T-helper 1 cell (primary cell): ENCODE measurements around the gene LMO4.
A peak's percentile ranks its signal among the peaks of the same experiment; 100 is the strongest.

Source experiments
- DNase-seq, 5 donors: peaks; one replicate each; pipeline ENCODE4 v3.0.0-alpha.2; 2012 to 2020

The LMO4 gene

DNA sequence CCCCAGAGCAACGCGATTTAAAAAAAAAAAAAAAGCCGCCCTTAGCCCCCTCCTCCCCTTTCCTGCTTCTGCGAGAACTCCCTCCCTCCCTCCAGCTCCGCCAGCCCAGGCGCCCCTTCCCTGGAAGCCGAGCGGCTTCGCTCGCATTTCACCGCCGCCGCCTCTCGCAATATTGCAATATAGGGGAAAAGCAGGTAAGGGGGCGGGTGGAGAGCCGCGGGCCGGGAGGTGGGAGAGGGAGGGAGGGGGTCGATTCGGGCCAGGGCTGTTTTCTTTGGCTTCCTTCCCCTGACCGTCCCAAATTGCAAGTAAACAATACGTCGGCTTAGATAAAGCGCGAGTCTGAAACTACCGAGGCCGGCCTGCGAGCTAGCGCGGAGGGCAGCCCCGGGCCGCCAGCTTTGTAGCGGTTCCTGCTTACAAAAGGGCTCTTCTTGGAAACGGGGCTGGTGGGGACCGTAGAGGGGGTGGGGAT is 408 bp downstream of the LMO4 start:
- peak in 3 of 5 donors; percentile 16 to 64 (median 18) for DNase-seq

DNA sequence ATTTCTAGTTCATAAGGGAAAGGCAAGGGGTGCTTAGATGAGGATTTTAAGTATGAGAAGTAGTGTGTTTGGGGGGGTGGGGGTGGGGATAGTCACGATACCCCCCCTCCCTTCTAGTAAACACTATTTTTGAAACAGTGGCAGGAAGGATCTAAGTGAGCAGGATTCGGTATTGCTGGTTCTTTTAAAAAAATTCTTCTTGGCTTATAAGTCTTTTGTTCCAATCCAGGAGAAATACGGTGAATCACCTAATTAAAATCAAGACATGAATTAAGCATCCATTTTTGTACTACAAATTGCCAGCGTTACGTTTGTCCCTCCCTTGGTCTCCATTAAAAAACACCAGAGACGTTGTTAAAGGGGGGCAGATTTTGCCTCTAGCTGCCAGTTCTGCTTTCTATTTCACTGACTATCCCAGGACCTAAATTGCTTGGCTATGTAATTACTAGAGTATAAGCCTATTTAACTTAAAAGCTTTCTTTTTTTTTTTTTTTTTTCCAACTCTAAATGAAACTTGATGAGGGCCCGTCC is 911 bp downstream of the LMO4 start:
- DNase-seq, result peak in 1 of 5 donors; percentile 44

DNA sequence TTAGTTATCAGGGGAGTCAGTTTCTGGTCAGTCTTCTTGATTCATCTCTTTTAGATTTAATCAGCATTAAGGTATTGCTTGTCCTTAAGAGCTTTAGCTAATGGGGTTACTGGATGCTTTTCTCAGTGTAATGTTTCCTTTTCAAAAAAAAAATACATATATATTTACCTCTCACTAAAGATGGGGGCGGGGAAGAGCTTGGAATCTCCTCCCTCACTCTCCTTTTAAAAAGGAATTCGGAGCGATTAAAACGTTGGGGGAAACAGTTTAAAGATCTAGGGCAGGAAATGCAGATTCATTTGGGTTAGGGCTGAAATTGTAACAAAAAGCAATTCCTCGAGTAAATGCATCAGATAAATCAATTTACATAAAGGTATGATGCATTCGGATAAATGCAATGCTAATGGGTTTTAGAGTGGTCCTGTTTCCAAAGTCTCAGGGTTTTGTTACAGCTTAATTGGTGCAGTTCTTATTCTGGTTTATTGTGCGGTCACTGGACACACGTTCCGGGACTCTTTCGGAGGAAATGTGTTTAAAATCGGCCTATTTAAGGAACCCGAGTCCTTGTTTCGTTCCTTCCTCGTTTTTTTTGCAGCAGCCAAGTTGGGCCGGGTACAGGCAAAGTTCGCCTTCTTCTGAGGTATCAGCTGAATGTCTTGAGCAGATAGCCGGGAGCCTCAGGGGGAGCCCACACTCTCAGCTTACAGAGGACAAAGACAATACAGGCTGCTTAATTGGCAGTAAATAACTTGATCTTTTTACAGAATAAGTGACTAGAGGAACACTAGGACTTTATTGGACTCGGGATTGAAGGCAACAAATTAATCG is 1.6 kb downstream of the LMO4 start:
- DNase-seq, result peak in 1 of 5 donors; percentile 19

DNA sequence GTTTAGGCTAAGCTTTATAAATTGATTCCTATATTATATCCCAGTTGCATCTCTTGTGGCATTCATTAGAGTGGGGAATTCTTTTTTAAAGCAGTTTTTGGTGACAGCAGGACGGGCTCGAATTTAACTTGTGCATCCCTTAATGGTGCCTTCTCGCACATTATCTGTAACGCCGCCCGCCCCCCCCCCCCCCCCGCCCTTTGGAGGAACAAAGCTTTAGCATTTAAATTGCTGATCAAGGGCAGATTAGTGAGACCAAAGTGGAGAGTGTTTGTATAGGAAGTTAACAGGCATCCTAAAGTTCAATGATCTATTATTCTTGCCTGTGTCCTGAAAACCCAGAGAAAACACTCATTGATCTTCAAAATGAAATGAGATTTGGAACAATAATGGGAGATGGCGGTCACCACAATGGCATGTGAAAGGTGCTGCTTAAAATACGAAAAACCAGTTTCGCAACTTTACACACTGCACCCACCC is 2.2 kb downstream of the LMO4 start:
- no peak for DNase-seq

DNA sequence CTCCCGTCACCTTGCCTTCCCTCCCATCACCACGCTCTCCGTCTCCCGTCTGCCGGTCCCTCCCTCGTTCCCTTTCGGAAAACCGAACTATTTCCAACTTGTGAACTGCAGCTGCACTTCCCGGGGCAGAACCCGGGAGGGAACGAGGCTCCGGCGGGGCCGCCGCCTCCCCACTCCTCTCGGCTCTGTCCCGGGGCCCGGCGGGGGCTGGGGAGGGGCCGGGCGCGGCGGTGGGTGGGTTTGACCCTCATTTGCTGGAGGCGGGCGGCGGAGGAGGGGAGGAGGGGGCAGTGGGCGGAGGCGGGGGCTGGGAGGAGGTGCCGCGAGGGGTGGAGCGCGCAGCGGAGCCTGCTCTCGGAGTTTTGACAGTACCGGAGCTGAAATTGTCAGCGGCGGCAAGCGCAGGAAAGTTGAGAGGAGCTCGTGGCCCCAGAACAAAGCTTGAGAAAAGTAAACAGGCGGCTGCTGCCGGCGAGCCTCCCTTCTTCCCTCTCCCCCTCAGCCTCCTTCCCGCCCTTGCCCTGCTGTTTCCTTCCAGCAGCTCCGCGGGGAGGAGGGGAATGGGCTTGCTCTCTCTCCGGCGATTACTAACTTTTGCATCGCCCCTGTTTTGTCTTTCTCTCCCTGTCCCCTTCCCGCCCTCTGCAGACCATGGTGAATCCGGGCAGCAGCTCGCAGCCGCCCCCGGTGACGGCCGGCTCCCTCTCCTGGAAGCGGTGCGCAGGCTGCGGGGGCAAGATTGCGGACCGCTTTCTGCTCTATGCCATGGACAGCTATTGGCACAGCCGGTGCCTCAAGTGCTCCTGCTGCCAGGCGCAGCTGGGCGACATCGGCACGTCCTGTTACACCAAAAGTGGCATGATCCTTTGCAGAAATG is 2.9 kb downstream of the LMO4 start:
- peak; percentile 55 to 80 (median 61) for DNase-seq

DNA sequence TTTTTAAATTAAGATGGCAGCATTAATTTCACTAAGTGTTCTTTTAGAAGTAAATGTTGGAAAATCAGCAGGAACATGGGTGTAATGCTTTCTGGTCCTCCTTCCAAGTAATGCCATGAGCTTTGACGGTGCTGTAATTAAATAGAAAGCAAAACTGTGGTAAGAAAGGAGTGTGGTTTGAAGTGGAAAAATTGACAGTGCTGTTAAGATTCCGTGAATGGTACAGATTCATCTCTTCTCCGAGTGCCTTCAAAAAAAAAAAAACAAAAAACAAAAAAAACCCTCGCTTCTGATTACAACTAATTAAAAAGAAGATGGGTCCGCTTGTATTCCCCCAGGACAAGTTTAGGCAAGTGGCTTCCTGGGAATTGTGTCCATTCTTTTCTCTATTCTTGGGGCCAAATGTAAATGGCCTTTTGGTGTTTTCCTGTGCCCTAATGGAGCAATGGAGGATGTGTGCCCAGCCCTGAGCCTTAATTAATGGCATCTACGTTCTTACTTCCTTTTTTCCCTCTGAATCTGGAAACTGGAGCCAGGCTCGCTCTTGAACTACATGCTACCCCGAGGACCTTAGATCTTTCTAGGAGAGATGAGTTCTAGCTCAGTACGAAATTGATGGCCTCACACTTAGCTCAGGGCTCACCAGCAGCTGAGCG is 5.1 kb downstream of the LMO4 start:
- peak in 1 of 5 donors; percentile 75 for DNase-seq

DNA sequence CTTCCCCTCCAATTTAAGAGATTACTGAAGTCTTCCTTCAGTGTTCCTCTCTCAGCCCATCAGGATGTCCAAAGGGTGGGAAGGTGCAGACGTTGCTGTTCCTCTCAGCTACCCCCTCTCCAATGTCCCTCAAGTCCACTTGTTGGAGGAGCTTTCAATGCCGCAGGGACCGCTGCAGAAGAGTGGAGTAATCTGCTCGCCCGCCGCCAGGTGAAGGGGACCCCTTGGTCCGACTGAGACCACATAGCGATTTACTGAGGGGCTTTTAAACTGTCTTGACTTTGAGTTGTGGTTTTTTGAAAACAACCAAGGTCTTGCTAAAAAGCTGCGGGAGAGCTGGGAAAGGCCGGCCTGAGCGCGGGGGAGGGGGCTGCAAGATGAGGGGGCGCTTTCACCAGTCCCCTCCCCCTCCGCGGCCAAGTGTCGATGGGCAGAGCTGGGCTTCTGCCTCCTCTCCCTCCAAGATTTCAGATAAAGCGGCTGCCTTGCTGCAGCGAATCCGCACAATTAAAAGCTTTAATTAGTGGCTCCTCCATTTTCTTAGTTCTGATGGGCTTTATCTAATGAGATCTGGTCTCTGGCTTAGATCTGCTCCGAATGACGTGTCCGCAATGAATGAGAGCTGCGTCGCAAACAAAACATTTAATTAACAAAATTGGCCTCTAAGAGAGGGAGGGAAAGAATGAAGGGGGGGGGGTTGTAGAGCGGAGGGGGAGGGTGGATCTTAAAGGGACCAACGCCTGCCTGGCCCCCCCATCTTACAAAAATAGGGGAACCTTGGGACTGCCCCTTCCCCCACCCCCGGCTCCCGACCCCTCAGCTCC is 5.9 kb downstream of the LMO4 start:
- no peak for DNase-seq

DNA sequence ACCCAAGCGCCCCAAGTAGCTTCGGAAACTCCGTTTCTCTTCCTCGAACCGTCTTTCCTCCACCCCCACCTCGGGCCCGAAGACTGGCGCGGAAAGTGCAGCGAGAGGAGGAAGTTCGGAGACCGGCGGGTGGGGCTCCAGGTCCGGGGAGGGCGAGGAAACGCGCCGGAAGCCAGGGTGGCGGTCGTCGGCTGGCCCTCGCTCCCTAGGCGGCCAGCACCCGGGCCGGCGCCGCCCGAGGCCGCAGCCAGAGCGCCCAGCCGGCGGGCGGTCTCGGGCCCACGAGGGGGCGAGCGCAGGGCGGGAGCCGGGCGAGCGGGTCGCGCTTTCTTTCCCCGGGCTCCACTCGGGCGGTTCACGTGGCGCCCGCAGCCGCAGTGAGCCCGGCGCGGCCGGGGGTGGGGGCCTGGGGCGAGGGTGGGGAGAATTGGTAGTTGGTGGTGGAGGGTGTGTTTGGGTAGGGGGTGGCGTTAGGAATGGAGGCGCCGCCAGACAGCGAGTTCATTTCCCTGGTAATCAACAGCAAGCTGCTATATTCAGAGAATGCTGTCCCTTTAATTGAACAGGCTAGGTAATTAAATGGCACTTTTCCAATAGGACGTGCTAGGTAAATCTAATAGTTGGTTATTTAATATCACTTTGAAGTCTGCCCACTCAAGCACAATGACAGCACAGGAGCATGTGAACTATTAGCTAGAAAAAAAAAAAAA is 6.7 kb downstream of the LMO4 start:
- DNase-seq, result peak; percentile 36 to 65 (median 44)

DNA sequence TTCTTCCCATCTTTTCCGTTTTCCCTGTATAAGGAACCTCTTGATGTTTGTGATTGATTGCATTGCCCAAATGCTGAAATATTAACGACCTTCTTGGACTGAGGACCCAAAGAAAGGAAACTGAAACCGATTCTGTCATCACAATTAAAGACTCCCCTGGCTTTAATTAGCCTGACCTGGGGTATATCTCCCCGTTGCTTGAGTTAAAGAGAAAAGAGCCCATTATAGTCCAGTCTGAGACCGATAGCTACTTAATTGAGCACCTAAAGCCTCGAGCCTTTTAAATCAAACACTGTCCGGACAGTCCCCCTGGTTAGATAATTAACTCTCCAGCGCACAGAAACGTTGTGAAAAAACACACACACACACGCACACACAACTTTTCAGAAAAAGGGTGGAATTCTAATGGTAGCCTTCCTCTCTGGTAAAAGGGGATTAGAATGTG is 8.0 kb downstream of the LMO4 start:
- no peak for DNase-seq

DNA sequence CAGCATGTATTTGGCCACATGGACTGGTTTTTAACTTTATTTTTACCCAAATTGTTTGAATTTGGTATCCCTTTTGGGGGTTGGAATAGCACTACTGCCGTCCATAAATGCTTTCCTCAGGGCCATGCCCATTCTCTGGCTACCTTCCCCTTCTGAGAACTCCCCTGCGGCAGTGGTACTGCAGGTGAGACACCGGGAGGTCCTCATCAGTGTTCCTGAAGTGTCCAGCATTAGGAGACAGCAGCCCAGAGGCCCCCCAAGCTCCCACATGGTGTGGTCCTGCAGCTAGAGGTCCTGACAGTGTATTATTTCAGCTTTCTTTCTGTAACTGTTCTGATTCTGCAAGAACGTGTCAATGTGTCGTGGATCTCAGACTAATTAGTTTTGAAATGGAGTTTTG is 8.9 kb downstream of the LMO4 start:
- DNase-seq, result no peak

DNA sequence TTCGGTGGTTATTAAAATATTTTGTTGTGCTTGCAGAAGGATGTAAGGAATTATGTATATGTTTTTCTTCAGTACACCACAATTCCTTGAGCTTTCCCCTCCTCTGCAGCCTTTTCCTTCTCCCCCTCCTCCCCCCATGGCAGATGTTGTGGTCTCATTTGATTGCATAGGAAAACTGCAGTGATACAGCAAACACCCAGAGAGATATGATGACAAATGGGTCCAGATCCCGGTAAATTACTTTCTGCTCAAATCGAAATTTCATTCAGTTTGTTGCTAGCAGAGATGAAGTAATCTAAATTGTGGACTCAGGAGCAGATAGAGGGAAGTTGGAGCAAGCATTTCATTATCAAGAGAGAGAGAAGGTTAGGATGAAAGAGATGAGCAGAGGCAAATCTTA is 9.9 kb downstream of the LMO4 start:
- DNase-seq, result no peak

DNA sequence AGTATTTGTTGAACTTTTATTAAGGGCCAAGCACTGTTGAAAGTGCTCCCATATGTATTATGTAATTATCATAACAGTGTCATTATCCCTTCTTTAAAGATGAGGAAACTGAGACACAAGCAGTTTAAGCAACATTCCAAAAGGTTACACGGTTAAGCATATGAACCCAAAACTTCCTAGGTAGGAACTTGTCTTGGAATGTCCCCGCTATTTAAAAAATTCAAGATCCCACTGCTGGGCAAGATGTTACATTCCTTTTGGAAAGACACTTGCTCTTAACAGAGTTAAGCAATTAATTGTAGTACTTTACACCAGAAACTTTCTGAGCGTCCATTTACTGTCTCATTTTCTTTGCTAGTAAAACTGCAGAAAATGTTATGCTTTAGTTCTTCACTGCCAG is 15.6 kb downstream of the LMO4 start:
- no peak for DNase-seq

DNA sequence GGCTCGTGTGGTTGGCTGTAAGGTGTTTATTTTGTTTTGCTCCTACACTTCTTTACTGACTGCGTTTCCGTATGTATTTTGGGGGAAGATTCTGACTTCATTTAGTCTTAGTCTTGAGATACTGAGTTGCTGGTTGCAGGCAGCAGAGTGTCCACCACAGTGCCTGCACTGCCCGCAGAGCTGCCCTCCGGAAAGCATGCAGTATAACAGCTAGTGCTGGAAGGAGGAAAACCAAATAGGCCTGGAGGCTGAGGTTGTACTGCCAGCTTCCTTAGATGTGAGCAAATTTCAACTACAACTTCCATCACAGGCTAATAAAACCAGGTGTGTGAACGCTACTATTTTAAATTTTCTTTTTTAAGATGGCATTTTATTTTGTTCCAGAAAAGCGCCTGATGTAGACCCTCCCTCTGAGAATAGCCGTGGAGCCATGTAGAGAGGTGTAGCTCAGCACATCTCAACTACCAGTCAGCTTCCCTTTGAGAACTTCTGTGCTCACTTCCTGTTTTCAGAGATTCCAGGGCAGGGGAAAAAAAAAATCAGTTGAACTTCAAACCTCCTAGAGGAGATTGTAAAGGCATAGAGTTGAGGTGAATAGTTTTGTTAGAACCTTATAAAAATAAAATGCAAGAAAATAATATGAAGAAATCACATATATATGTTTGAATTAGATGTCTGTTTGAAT is 17.6 kb downstream of the LMO4 start:
- no peak for DNase-seq

DNA sequence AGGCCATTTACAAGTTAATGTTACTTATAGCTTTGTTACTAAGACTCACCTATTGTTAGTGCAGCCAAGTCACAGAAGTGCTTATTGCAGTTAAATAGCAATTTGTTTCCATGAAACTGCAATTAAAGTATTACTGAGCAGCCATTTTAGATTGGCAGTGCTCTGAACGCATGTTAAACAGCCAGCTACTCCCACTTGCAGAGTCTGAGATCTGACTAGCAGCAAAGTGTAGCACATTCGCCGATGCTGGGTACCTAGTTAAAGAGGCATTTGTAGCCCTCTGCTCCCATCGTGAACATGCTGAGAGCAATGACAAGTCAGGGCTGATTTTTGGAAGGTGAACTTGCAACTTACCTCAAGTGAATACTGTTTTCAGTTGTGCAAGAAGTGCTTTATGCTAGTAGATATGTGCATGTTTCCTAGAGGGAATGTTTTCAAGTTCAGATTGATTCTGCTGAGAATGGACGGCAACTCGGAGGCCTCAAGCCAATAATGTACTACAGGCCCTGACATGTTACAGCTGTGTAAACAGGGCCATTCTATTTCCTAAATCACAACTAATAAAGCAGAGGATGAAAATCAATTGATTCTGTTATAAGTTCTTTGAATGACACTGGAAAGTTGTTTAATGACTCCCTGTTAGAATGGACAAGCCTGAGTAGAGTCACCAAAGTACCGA is 19.8 kb downstream of the LMO4 start:
- DNase-seq, result no peak

DNA sequence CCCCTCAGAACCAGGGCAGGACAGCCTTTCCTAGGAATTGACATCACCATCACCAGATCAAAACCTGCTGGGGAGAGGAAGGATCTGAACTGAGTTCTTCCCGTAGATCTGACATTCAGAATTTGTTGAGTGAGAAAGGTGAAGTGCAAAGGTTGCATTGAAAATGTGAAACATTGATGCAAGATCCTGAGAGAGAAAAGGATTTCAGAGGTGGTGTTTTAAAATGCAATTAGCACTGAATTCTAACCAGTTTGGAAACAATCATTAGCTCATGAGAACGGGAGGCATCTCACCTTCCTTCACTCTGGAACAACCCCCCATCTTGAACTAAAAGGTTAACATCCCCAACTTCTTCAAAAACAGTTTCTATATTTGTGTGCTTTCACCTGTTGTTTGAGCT is 20.4 kb downstream of the LMO4 start:
- no peak for DNase-seq

DNA sequence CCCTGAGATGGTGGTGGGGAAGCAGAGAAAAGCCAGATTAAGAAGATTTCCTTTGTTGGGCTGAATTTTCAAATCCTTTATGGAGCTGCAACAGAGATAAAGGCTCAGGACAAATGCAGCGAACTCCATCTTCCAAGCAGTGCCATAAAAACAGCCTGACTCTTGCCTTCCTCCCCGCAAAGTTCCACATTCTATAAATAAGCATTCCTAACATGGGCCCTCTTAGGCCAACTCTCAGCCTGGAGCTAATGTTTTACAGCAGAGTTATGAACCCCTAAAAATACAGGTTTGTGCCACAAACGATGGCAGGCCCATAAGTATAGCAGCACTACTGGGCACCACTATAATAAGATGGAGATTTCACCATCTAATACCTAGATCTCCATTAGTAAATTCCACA is 27.2 kb downstream of the LMO4 start:
- no peak for DNase-seq

DNA sequence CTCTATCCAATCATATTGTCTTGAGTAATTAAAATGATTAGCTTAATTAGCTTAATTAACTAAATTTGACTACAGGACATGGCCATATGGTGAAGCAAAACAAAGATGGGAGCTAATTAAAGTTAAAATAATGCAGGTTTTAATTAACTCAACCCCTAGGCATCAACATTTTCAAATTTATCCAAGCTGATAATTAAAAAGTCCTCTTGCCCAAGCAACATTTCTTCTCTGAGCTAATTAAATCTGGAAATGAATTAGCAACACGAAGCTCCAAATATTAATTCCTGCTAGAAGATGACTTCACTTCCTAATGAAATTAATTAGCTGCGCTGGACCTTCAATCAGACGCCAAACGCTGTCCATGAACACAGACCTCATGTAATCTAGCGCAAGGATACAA is 27.9 kb downstream of the LMO4 start:
- no peak for DNase-seq

DNA sequence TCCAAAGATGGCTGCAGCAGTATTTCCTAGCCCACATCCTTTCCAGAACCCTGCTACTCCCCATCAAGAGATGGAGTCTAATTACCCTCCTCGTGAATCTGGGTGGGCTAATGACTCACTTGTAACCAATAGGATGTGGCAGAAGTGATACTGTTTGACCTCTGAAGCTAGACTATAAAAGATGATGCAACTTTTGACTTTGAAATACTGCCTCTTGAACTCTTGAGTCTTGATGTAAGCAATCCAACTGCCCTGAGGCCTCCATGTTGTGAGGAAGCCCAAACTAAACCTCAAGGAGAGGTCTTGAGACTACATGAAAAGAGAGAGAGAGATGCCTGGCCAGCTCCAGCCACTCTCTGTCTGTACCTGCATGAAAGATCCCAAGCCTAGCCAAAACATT is 29.5 kb downstream of the LMO4 start:
- DNase-seq, result peak in 1 of 5 donors; percentile 13

DNA sequence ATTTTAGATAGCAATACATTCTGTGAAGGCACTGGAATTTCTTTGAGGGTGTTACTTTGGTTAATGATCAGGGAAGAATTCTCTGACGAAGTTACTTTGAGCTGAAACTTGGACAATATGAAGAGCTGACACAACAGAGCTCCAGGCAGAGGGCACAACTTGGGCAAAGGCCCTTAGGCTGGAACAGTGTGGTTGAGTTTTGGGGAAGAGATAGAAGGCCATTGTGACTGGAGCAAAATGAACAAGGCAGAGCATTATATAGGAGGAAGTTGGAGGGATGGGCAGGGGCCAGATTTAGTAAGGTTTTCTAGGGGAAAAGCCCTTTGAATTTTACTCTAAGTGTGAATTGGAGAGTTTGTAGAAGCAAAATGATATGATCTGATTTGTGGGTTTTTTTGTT is 30.9 kb downstream of the LMO4 start:
- DNase-seq, result no peak
